HEK293 (cell line): Measurements from ENCODE around the gene CRNKL1.

Experiments
- GLI2 ChIP-seq: fragments of 450-650 bp; formaldehyde crosslinking; IDR thresholded peaks from 2 replicates; pipeline ENCODE4; 2017; ENCODE audit warnings: missing biosample characterization, missing genetic modification characterization, low read depth, borderline replicate concordance
- ZNF292 ChIP-seq: fragments of 450-650 bp; formaldehyde crosslinking; IDR thresholded peaks from 2 replicates; pipeline ENCODE4 v1.5.1; 2016; ENCODE audit warnings: low read depth, missing biosample characterization, missing genetic modification characterization, borderline replicate concordance
- ZNF324 ChIP-seq: fragments of 450-650 bp; formaldehyde crosslinking; IDR thresholded peaks from 2 replicates; pipeline ENCODE4 v1.5.1; 2016; ENCODE audit warnings: missing biosample characterization, missing genetic modification characterization
- ZNF530 ChIP-seq: fragments of 450-650 bp; formaldehyde crosslinking; IDR thresholded peaks from 2 replicates; pipeline ENCODE4 v1.5.1; 2016; ENCODE audit warnings: low read depth, missing biosample characterization, missing genetic modification characterization
- TF ChIP-seq, protein P1 (sequence below): fragments of 450-650 bp; formaldehyde crosslinking; IDR thresholded peaks from 2 replicates; pipeline ENCODE4 v1.5.1; 2016; ENCODE audit warnings: missing biosample characterization, missing genetic modification characterization
- TF ChIP-seq, protein P2 (sequence below): fragments of 450-650 bp; IDR thresholded peaks from 2 replicates; pipeline ENCODE4 v1.5.1; 2018; ENCODE audit warnings: missing biosample characterization, mild to moderate bottlenecking, missing genetic modification characterization

DNA sequence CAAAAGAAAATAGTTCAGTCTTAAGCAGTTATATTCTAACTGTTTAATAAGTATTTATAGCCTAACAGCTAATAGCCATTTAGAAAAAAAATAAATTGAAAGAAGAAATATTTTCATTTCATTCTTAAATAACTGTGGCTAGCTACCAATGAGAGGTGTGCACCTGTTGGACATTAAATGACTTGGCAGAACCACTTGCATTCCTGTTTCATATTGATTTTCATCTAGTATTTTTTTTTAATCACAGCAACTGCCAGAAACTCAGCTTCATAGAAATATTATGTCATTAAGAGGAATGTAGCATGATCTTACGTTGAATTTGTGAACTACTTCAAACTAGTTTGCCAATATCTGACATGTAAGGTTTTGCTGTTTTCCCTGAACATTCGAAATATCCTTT is 25.0 kb downstream of the CRNKL1 start:
- TF ChIP-seq ZNF324 (tag by site-specific recombination) (no peak), GLI2 (tag by site-specific recombination) (no peak), ZNF292 (tag by site-specific recombination) (no peak), ZNF530 (tag by site-specific recombination) (no peak)
- TF ChIP-seq, protein P1, sequence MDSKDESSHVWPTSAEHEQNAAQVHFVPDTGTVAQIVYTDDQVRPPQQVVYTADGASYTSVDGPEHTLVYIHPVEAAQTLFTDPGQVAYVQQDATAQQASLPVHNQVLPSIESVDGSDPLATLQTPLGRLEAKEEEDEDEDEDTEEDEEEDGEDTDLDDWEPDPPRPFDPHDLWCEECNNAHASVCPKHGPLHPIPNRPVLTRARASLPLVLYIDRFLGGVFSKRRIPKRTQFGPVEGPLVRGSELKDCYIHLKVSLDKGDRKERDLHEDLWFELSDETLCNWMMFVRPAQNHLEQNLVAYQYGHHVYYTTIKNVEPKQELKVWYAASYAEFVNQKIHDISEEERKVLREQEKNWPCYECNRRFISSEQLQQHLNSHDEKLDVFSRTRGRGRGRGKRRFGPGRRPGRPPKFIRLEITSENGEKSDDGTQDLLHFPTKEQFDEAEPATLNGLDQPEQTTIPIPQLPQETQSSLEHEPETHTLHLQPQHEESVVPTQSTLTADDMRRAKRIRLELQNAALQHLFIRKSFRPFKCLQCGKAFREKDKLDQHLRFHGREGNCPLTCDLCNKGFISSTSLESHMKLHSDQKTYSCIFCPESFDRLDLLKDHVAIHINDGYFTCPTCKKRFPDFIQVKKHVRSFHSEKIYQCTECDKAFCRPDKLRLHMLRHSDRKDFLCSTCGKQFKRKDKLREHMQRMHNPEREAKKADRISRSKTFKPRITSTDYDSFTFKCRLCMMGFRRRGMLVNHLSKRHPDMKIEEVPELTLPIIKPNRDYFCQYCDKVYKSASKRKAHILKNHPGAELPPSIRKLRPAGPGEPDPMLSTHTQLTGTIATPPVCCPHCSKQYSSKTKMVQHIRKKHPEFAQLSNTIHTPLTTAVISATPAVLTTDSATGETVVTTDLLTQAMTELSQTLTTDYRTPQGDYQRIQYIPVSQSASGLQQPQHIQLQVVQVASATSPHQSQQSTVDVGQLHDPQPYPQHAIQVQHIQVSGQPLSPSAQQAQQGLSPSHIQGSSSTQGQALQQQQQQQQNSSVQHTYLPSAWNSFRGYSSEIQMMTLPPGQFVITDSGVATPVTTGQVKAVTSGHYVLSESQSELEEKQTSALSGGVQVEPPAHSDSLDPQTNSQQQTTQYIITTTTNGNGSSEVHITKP (tag by site-specific recombination): no peak
- TF ChIP-seq, protein P2, sequence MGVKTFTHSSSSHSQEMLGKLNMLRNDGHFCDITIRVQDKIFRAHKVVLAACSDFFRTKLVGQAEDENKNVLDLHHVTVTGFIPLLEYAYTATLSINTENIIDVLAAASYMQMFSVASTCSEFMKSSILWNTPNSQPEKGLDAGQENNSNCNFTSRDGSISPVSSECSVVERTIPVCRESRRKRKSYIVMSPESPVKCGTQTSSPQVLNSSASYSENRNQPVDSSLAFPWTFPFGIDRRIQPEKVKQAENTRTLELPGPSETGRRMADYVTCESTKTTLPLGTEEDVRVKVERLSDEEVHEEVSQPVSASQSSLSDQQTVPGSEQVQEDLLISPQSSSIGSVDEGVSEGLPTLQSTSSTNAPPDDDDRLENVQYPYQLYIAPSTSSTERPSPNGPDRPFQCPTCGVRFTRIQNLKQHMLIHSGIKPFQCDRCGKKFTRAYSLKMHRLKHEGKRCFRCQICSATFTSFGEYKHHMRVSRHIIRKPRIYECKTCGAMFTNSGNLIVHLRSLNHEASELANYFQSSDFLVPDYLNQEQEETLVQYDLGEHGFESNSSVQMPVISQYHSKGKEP (tag by site-specific recombination): no peak
